Suprapubic skin (tissue), 3 donors: ENCODE measurements around the gene DUOX2.

Experiments used
- CTCF ChIP-seq, 2 donors: fragments of 200-600 bp in 1 of 2; fragments of 450-650 bp in 1 of 2; sonication (generic) in 1 of 2; IDR thresholded peaks; one replicate each; pipeline ENCODE4 v1.5.1; 2016 to 2019; ENCODE audit warnings: antibody characterized with exemption in 2 of 2, mild to moderate bottlenecking in 1 of 2, moderate library complexity in 1 of 2
- EP300 ChIP-seq: sonication (generic); formaldehyde crosslinking; IDR thresholded peaks from one replicate; pipeline ENCODE4 v1.6.1; 2017; ENCODE audit warnings: antibody characterized with exemption

- no peak for TF ChIP-seq EP300
- no peak for TF ChIP-seq CTCF (IDR thresholded peaks at IDR 0.05)
These were observed 18.3 kb downstream of the DUOX2 start for GRCh38 chr15:45095661-45096060.
